ENCODE measurements around the gene SSBP4.
A peak's percentile ranks its signal among the peaks of the same experiment; 100 is the strongest.

Gene SSBP4

DNA sequence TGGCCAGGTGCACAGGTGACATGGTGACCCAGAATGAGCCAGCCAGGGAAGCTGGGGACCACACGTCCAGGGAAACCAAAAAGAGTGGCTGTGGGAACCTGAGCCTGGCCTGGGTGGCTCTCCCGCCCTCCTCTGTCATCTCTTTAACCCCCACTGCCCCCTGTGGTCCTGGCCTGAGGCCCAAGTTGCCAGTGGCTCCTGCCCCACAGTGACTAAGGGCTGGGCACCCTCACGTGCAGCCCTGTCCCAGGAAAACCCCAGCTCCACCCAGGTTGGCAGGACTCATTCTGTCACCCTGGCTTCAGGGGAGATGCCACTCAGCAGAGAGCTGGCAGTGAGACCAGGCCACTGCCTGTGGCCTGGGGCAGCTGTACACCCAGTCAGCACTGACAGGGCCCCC is 49.3 kb downstream of the SSBP4 start:
- no peak for DNase-seq (ENCODE audit: low read depth)

- DNase-seq (ENCODE audit: low read depth), result peak; percentile 63
These were observed 50.1 kb downstream of the SSBP4 start for GRCh38 chr19:18469069-18469846.

GRCh38 chr19:18470787-18471186 is 51.6 kb downstream of the SSBP4 start:
- no peak for DNase-seq (ENCODE audit: low read depth)

DNA sequence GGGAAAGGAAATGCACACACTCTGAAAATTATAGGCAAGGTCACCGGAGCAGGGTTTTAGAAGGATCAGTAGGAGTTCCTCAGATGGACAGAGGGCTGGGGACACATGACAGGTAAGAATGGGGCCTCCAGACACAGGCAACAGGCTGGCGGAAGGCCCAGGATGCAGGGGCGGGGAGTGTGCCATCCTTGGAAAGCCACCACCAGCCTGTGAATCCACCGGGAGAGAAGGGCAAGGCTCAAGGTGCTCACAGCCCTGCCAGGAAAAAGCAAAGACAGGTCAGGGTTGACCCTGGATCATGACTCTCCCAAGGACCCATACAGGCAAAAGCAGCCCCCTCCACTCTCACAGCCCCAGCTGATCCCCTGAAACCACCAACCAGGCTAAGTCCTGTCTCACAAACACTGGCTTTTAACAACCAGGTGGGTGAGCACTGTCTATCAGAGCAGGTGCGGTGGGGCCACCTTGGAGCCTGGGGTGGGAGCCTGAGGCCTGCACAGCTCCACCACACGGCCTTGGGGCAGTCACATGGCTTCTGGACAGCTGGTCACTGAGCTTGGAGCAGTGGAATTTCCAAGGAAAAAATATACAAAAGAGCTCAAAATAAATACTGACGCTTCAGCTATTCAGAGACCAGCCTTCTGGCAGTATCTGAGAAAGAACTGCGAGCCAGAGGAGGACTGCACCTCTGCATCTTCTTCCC is 54.0 kb downstream of the SSBP4 start:
- no peak for DNase-seq (ENCODE audit: low read depth)

- DNase-seq (ENCODE audit: low read depth), result no peak
These were observed 54.5 kb downstream of the SSBP4 start for GRCh38 chr19:18473706-18474087.

DNA sequence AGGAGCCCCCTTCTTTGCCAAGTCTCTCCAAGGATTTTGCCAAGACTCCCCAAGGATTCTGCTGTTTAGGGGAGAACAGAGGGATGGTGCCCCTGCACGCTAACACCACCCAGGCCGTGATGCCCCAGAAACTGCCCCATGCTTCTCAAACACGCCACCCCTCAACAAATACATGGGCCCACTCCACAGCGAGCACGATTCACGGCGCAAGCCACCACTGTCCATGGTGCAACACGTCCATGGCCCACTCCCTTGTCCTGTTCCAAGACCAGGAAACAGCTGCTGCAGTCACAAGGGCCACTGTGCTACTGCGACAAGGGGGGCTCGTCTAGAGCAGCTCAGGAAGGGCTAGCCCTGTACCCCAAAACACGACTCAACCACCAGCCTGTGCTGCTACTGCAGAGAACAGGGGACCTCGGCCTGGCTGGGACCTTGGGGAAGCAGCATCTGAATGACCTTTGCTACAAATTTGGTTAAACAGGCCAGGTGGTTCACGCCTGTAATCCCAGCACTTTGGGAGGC is 55.2 kb downstream of the SSBP4 start:
- DNase-seq (ENCODE audit: low read depth), result no peak

DNA sequence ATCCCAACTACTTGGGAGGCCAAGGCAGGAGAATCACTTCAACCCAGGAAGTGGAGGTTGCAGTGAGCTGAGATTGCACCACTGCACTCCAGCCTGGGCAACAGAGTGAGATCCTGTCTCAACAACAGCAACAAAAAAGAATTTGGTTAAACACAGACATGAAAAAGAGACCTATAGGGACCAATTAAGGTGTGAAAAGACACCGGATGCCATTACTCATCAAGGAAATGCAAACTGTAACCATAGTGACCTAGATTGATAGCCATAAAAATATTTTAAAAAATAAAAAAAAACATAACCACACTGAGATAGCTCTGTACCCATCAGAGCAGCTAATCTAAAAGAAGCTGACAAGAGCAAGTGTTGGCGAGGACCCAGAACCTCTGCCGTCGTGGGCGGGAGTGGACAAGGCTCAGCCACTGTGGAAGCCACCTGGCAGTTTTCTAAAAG is 55.8 kb downstream of the SSBP4 start:
- DNase-seq (ENCODE audit: low read depth), result no peak

- no peak for DNase-seq (ENCODE audit: low read depth)
These were observed 56.6 kb downstream of the SSBP4 start for GRCh38 chr19:18475762-18476331.

GRCh38 chr19:18476507-18477041 is 57.4 kb downstream of the SSBP4 start:
- no peak for DNase-seq (ENCODE audit: low read depth)

- DNase-seq (ENCODE audit: low read depth), result no peak
These were observed 58.0 kb downstream of the SSBP4 start for GRCh38 chr19:18477042-18477779.

DNA sequence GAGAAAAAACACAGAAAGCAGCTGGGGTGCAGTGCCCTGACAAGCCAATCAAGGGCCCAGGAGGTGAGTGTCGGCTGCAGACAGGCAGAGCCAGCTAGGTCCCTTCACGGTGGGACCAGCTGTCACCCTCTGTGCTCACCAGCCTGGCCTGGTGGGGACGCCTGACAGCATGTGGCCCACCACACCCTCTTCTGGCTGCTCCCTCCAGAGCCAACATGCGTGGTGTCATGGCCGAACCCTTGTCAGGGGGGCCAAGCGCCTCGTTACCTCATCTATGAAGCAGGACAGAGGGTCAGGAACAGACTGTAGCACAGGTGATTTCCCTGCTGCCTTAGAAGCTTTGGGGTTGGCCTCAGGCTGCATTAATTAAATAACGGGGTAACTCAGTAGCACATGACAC is 58.8 kb downstream of the SSBP4 start:
- DNase-seq (ENCODE audit: low read depth), result no peak

DNA sequence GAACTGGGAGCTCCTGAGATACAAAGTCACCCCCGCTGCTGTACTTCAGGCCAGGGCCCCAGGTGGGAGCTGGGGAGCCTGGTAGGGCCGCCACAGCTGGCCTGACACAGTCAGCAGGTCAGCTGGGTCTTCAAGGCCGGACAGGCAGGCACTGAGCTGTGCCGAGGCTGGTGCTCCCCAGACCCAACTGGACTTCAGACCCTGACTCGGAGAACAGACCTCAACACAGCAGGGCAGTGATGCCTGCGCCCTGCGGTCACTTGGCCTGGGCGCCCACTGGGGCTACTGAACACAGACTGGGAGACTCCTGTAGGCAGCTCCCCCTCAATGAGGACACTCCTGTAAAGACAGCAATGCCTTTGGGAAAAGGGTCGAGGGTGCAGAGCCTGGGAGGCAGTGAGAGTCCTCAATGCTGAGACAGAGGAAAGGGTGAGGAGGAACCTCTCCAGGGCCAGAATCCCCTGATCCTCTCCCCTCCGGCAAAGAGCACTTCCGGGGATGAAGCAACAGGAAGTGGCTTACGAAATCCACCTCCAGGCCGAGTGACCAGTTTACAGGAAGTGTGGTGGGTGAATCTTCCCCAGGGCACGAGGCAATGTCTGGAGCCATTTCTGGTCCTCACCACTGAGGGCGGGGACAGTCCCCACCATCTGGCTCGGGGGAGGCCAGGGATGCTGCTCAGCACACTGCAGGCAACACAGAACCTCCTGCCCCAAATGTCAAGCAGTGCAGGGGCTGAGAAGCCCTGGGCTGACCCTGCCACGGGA is 59.5 kb downstream of the SSBP4 start:
- peak; percentile 92 for DNase-seq (ENCODE audit: low read depth)

GRCh38 chr19:18480006-18480691 is 61.0 kb downstream of the SSBP4 start:
- DNase-seq (ENCODE audit: low read depth), result peak; percentile 96

DNA sequence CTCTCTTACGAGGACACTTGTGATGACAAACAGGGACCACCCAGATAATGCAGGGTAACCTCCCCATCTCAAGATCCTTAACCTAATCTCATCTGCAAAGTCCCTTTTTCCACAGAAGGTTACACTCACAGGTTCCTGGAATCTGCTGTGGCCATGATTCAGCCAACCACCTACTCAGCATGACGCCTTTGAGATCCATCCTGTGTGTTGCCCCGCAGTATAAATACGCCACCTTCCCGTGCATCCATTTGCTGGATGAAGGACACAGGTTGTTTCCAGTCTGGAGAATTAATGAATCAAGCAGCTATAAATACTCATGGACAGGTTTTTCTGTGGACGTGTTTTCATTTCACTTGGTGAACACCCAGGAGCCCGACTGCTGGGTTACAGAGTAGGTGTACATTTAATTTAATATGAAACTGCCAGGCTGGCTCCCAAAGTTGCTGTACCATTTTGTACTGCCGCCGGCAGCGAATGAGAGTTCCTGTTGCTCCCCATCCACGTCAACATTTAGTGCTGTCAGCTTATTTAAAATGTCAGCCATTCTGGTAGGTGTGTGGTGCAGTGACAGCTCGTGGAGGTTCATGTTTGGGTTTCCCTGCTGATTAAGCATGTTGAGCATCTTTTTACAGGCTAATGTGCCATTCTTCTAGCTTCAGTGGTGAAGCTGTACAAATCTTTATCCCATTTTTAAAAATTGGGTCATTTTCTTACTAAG is 62.5 kb downstream of the SSBP4 start:
- DNase-seq (ENCODE audit: low read depth), result no peak

DNA sequence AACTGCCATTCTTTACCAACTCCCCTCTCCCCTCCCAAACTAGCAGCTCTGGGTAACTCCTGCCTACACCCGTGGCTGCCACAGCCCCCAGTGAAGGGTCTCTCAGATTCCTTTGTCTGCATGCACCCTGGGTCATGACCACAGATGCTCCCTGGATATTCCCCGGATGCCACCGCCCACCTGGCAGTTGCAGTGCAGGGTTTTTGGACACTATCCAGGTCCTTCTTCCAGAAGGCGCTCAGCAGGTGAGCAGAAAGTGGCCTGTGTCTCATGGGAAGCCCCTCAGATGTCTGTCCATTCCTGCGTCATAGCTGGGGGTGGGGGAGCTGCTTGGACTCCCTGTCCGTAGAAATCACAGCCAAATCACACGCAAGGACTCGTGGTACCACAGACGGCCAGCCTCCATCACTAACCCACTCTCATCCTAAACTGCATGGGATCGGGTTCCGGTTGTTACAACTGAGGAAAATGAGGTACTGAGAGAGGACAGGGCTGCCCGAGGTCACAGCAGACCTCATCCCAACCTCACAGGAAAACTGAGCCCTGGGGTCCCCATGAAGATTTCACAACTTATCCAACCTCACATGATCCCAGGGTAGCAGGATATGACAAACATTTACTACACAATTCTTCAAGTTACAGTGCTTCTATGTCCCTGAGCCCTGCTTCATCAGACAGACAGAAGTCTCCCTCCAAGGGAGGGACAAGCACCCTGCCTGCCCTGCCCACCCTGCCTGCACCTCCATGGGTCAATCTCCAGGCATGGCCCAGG is 64.1 kb downstream of the SSBP4 start:
- no peak for DNase-seq (ENCODE audit: low read depth)

Measured in fibroblast of gingiva (primary cell).